GM18870 (cell line): Measurements from ENCODE around the gene CMTM3.
"Not testable (repeated sequence)": the region's sequence is repeated elsewhere in the genome, so short reads cannot be mapped to it uniquely, and the experiment has no call there.

Experiments used
- ATAC-seq: cut with Tn5 transposase; IDR thresholded peaks from one replicate; pipeline ENCODE4 v1.9.1; 2021; ENCODE audit warnings: moderate library complexity; ENCODE audit not compliant: unreplicated experiment

The CMTM3 gene

DNA sequence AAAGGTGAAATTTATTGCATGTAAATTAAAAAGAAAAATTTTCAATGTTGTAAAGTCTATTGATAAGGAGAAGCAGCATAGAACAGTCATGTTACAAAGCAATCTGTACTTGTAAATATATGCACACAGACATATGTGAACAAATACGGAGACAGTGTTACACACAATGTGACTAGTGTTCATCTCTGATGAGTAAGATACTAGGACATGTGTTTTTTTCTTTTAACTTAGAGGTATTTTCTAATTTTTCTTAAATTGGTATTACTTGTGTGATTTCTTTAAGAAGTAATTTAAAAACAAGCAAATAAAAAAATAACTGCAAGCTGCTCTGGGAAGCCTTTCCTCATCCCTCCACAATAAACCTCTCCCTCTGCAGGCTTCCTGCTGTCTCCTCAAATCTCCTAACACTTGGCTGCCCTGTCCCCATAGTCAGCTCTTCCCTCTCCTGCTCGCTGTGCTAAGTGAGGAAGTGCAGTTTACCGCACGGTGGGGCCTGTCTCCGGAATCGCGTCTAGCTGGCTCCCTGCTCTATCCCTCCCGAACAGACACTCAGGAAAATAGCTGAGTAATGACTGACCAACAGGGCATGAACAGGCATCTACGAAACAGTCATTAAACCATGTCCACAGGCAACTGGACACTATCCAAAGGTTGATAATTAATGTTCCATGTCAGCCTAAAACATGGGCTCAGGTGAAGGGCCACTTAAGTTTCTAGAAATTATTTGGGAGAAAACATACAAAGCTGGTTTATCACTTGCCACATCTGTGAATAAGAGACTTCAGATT, 56.1 kb downstream of the CMTM3 start:
- no peak for ATAC-seq

DNA sequence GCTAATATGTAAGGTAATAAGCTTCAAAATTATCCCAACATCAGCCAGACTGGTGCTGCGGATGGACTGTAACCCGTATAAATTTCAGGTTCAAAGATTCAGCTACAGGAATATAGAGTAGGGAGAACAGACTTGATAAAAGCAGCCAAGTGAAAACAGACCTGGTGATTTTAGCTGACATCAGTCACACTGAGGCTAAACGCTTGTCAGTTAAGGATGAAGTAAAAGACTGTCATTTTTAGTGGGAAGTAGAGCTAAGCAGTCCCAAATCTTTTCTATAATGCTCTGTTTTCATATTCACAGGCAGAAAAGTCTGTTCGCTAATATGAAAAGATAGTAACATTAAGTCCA, 56.7 kb downstream of the CMTM3 start:
- no peak for ATAC-seq

DNA sequence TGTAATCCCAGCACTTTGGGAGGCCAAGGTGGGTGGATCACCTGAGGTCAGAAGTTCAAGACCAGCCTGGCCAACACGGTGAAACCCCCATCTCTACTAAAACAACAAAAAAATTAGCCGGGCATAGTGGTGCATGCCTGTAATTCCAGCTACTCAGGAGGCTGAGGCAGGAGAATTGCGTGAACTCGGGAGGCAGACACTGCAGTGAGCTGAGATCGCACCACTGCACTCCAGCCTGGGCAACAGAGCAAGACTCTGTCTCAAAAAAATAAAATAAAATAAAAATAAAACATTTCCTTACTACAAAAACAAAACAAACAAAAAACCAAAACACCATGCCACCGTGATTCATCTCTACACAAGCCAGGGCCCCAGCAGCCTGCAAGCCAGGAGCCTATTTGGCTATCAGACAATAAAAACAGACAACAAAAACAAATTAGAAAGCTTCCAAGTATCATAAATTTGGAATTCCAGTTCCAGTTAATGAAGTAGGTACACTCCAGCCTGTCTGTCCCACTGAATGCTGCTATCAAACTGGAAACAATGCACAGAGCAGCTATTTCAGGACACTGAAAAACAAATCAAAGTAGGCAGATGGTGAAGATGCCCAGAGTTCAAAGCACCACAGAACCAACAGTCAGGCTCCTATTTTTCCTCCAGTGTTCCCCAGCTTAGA, 57.3 kb downstream of the CMTM3 start:
- ATAC-seq = not testable (repeated sequence)

DNA sequence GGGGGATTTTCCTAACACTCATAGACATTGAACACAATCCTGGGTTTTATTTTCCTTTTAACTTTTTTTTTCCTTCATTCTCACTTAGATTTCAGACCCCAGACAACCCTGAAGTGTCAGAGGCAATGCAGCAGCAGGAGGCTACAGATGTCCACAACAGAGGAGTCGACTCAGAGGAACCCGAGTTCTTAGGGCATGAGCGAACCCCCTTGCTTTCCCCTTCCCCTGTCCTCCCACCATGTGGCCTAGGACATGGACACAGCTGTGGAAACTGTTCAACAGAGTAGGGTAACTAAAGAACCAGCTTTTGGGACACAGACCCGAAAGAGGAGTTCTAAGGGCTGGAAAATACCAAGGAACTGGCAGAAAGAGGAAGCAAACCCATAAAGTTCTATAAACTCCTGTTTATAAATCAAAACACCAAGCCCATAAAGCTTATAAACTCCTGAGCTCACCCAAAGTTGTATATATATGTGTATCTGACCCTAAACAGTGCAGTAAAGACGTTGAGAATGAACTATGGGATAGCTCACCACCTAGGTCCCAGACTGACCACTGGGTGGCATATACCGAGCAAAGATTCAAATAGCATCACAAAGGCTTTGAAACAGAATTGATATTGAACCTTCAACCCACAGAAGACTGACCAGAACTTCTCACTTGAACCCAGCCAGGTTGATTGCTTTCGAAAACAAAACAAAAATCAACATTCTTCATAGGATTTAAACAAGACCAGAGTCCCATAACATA, 58.1 kb downstream of the CMTM3 start:
- no peak for ATAC-seq
